Kidney capillary endothelial cell (primary cell): ENCODE results near the gene DCAF17.
"Not testable (repeated sequence)": the region's sequence is repeated elsewhere in the genome, so short reads cannot be mapped to it uniquely, and the experiment has no call there.

Source experiments
- DNase-seq: peaks from one replicate; pipeline ENCODE4 v3.0.0-alpha.2; 2018; ENCODE audit warnings: low spot score

Gene DCAF17

GRCh38 chr2:171452773-171453172, 18.7 kb downstream of the DCAF17 start:
- no peak for DNase-seq

GRCh38 chr2:171459498-171459897, 25.5 kb downstream of the DCAF17 start:
- no peak for DNase-seq

GRCh38 chr2:171460537-171460936, 26.5 kb downstream of the DCAF17 start:
- DNase-seq, result no peak

- no peak for DNase-seq
Observed at GRCh38 chr2:171469176-171469575, 35.1 kb downstream of the DCAF17 start.

- DNase-seq, result no peak
Observed at GRCh38 chr2:171470129-171470528, 36.1 kb downstream of the DCAF17 start.

GRCh38 chr2:171475979-171476378, 42.0 kb downstream of the DCAF17 start:
- DNase-seq, result no peak

GRCh38 chr2:171478345-171478744, 44.3 kb downstream of the DCAF17 start:
- peak; percentile 57 for DNase-seq

- no peak for DNase-seq
Observed at GRCh38 chr2:171479154-171479814, 45.3 kb downstream of the DCAF17 start.

- DNase-seq, result no peak
Observed at GRCh38 chr2:171480908-171481307, 46.9 kb downstream of the DCAF17 start.

- DNase-seq, result no peak
Observed at GRCh38 chr2:171482308-171482707, 48.3 kb downstream of the DCAF17 start.

- DNase-seq, result no peak
Observed at GRCh38 chr2:171482877-171483276, 48.9 kb downstream of the DCAF17 start.

GRCh38 chr2:171483793-171484192, 49.8 kb downstream of the DCAF17 start:
- no peak for DNase-seq

- no peak for DNase-seq
Observed at GRCh38 chr2:171485116-171485515, 51.1 kb downstream of the DCAF17 start.

- no peak for DNase-seq
Observed at GRCh38 chr2:171487201-171487600, 53.2 kb downstream of the DCAF17 start.

- DNase-seq, result no peak
Observed at GRCh38 chr2:171487803-171488259, 53.8 kb downstream of the DCAF17 start.

GRCh38 chr2:171490577-171490976, 56.6 kb downstream of the DCAF17 start:
- DNase-seq, result no peak

GRCh38 chr2:171491292-171491691, 57.3 kb downstream of the DCAF17 start:
- DNase-seq, result no peak

GRCh38 chr2:171492664-171493063, 58.6 kb downstream of the DCAF17 start:
- DNase-seq, result no peak

GRCh38 chr2:171497664-171498063, 63.6 kb downstream of the DCAF17 start:
- not testable (repeated sequence) for DNase-seq

GRCh38 chr2:171505374-171505773, 71.3 kb downstream of the DCAF17 start:
- no peak for DNase-seq

GRCh38 chr2:171509945-171510731, 76.1 kb downstream of the DCAF17 start:
- DNase-seq, result no peak

- DNase-seq, result no peak
Observed at GRCh38 chr2:171512014-171512413, 78.0 kb downstream of the DCAF17 start.

- DNase-seq, result no peak
Observed at GRCh38 chr2:171512683-171513195, 78.7 kb downstream of the DCAF17 start.
